MM.1S (cell line): ENCODE results near the gene MAN1C1.

Experiments used
- CTCF ChIP-seq: fragments of 300-600 bp; sonication (generic); IDR thresholded peaks from 2 replicates; pipeline ENCODE4 v1.5.1; 2016; ENCODE audit warnings: antibody characterized with exemption, low read length, mixed read lengths
- EZH2phosphoT487 ChIP-seq: fragments of 300-600 bp; sonication (generic); IDR thresholded peaks from 2 replicates; pipeline ENCODE4 v1.6.1; 2018; ENCODE audit warnings: antibody characterized with exemption, low read length

- TF ChIP-seq EZH2phosphoT487 (no peak), CTCF (no peak)
Measured at GRCh38 chr1:25807480-25808390, 191.1 kb downstream of the MAN1C1 start.
